ENCODE results near the gene PCDHGA11. TPM values are rescaled to one million over a fixed set of nuclear protein-coding genes. Genes with fewer than 3 reads are reported as not detected.

PCDHGA11 gene
- total and polyA plus RNA-seq, 9 of the 15 experiments (the other 6 are each of a cell fraction or from before 2014, with no cell fraction given), result 0.04 to 0.07 (median 0.04) TPM; not detected in 4

DNA sequence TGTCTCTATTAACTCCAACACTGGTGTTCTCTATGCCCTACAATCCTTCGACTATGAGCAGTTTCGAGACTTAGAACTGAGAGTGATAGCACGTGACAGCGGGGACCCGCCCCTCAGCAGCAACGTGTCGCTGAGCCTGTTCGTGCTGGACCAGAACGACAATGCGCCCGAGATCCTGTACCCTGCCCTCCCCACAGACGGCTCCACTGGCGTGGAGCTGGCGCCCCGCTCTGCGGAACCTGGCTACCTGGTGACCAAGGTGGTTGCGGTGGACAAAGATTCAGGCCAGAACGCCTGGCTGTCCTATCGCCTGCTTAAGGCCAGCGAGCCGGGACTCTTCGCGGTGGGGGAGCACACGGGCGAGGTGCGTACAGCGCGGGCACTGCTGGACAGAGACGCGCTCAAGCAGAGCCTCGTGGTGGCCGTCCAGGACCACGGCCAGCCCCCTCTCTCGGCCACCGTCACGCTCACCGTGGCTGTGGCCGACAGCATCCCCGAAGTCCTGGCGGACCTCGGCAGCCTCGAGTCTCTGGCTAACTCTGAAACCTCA, 2.0 kb downstream of the PCDHGA11 start:
- H3K4me1 ChIP-seq (replicated peaks in 1 of 2; ENCODE audit: control insufficient read depth in 2 of 2, insufficient read depth in 2 of 2, low read length in 2 of 2), result peaks cover 0 to 22% of the 10 kb centered on the region in 2 experiments; a peak in 2 of 5 replicates
- CTCF ChIA-PET (ENCODE audit: low intra/inter-chr PET ratio), result no interaction called here
- POLR2A ChIA-PET, result no interaction called here
- no peak for FAIRE-seq
- H3K9me3 ChIP-seq (replicated peaks; ENCODE audit: control insufficient read depth, insufficient read depth, low read depth, low read length), result 0 out of 2 replicates have a peak, but pooled peaks cover 1% of the 10 kb centered on the region
- no peaks in the 10 kb centered on the region for H3K9me1 ChIP-seq (ENCODE audit: control insufficient read depth, insufficient read depth, low read length)
- no peak overlapping the region for H3K27ac ChIP-seq (ENCODE audit: extremely low read depth, low read depth, low read length)
- no peak for ATAC-seq
- no peaks in the 10 kb centered on the region for H3K79me2 ChIP-seq (ENCODE audit: control insufficient read depth, insufficient read depth, low read length)
- 24% methylated on average over 34 of the region's 42 CpGs for WGBS (ENCODE audit: insufficient coverage, low coverage, missing lambda C conversion rate)
- H3K4me3 ChIP-seq, result no peak overlapping the region
- intact Hi-C loops (cut with micrococcal nuclease) (loop anchor here (5.0 kb wide), 1 partner anchor 89 kb away; no protein-coding TSS in a partner anchor), in situ Hi-C loops (cut with MboI) (loop anchor here (5.0 kb wide), 2 partner anchors 99 to 139 kb away; no protein-coding TSS in a partner anchor)
- H3K36me3 ChIP-seq (ENCODE audit: control insufficient read depth, insufficient read depth, low read length), result no peaks in the 10 kb centered on the region
- no peak for DNase-seq (ENCODE audit: extremely low read depth in 1 of 4, low spot score in 3 of 4)
- H2AFZ ChIP-seq (ENCODE audit: low read depth, low read length), result no peak overlapping the region
- no TSS peak for BruUV-seq (replicated peaks)
- H4K20me1 ChIP-seq (replicated peaks; ENCODE audit: control insufficient read depth, insufficient read depth, low read length), result no peaks in the 10 kb centered on the region
- peaks cover 6 to 47% of the 10 kb centered on the region in 2 experiments; a peak in 3 of 5 replicates for H3K27me3 ChIP-seq (ENCODE audit: control insufficient read depth in 2 of 2, insufficient read depth in 2 of 2, low read length in 2 of 2)
- H3K4me2 ChIP-seq (ENCODE audit: insufficient read depth, low read length), result no peak overlapping the region
- no peak overlapping the region for H3K9ac ChIP-seq (ENCODE audit: insufficient read depth in 1 of 2, low read depth in 2 of 2, low read length in 2 of 2)
- TF ChIP-seq, protein P1, sequence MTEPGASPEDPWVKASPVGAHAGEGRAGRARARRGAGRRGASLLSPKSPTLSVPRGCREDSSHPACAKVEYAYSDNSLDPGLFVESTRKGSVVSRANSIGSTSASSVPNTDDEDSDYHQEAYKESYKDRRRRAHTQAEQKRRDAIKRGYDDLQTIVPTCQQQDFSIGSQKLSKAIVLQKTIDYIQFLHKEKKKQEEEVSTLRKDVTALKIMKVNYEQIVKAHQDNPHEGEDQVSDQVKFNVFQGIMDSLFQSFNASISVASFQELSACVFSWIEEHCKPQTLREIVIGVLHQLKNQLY (CRISPR knock-in tag; conservative IDR thresholded peaks at IDR 0.05), result no peak
- TF ChIP-seq THRAP3 (IDR thresholded peaks at IDR 0.05; ENCODE audit: borderline replicate concordance) (no peak), ZNF408 (CRISPR knock-in tag; IDR thresholded peaks at IDR 0.05; ENCODE audit: low read depth) (no peak), STAT5B (CRISPR knock-in tag; IDR thresholded peaks at IDR 0.05) (no peak), ARID4B (CRISPR knock-in tag; IDR thresholded peaks at IDR 0.05) (0 out of 2 replicates have a peak, but pooled peaks have one; percentile 27)
- TF ChIP-seq, protein P2, sequence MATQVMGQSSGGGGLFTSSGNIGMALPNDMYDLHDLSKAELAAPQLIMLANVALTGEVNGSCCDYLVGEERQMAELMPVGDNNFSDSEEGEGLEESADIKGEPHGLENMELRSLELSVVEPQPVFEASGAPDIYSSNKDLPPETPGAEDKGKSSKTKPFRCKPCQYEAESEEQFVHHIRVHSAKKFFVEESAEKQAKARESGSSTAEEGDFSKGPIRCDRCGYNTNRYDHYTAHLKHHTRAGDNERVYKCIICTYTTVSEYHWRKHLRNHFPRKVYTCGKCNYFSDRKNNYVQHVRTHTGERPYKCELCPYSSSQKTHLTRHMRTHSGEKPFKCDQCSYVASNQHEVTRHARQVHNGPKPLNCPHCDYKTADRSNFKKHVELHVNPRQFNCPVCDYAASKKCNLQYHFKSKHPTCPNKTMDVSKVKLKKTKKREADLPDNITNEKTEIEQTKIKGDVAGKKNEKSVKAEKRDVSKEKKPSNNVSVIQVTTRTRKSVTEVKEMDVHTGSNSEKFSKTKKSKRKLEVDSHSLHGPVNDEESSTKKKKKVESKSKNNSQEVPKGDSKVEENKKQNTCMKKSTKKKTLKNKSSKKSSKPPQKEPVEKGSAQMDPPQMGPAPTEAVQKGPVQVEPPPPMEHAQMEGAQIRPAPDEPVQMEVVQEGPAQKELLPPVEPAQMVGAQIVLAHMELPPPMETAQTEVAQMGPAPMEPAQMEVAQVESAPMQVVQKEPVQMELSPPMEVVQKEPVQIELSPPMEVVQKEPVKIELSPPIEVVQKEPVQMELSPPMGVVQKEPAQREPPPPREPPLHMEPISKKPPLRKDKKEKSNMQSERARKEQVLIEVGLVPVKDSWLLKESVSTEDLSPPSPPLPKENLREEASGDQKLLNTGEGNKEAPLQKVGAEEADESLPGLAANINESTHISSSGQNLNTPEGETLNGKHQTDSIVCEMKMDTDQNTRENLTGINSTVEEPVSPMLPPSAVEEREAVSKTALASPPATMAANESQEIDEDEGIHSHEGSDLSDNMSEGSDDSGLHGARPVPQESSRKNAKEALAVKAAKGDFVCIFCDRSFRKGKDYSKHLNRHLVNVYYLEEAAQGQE (IDR thresholded peaks at IDR 0.05; ENCODE audit: borderline replicate concordance), result peak; percentile 33; the same call in 1 of the 2 replicates
- TF ChIP-seq, protein P2 (CRISPR knock-in tag; IDR thresholded peaks at IDR 0.05; ENCODE audit: low read depth), result no peak
